A549 (cell line): ENCODE data around the gene CHKA. TPM values are rescaled to one million over a fixed set of nuclear protein-coding genes. Genes with fewer than 3 reads are reported as not detected.
A peak's percentile ranks its signal among the peaks of the same experiment; 100 is the strongest.

Experiments
- BHLHE40 ChIP-seq: IDR thresholded peaks from 2 replicates; pipeline ENCODE4 v1.6.1; 2012; ENCODE audit warnings: low read depth, low read length, inconsistent platforms
- CEBPB ChIP-seq, 2 experiments: fragments of >200 bp in 1 of 2; sonication (Bioruptor Twin) in 1 of 2; formaldehyde crosslinking in 1 of 2; IDR thresholded peaks; 2 replicates each; pipeline ENCODE4 v1.6.1; 2012 to 2016
- CHD4 ChIP-seq: fragments of 200-600 bp; sonication (generic); IDR thresholded peaks from 2 replicates; pipeline ENCODE4 v1.6.1; 2016; ENCODE audit warnings: antibody characterized with exemption, mild to moderate bottlenecking, borderline replicate concordance
- EHF ChIP-seq: fragments of 250-450 bp; sonication (Bioruptor Pico); IDR thresholded peaks from 2 replicates; pipeline ENCODE4 v1.5.0; 2020; ENCODE audit warnings: mild to moderate bottlenecking
- EHMT2 ChIP-seq: fragments of 200-600 bp; sonication (generic); IDR thresholded peaks from 2 replicates; pipeline ENCODE4 v1.6.1; 2016; ENCODE audit warnings: antibody characterized with exemption, low read depth, mild to moderate bottlenecking, moderate library complexity
- EP300 ChIP-seq, 2 experiments: fragments of >200 bp; sonication (Bioruptor Twin); formaldehyde crosslinking; IDR thresholded peaks; 2 replicates in 1 of 2; 3 replicates in 1 of 2; pipeline ENCODE4 v1.6.1; 2016 to 2017
- FOSB ChIP-seq: fragments of 250-450 bp; sonication (Bioruptor Pico); IDR thresholded peaks from 2 replicates; pipeline ENCODE4 v1.5.0; 2020; ENCODE audit warnings: mild to moderate bottlenecking, moderate library complexity
- FOXS1 ChIP-seq: fragments of 250-450 bp; sonication (Bioruptor Pico); IDR thresholded peaks from 2 replicates; pipeline ENCODE4 v1.5.0; 2020; ENCODE audit warnings: mild to moderate bottlenecking, moderate library complexity
- GATA3 ChIP-seq: IDR thresholded peaks from 2 replicates; pipeline ENCODE4 v1.6.1; 2012; ENCODE audit warnings: borderline replicate concordance
- HDAC2 ChIP-seq: fragments of 200-600 bp; sonication (generic); IDR thresholded peaks from 2 replicates; pipeline ENCODE4 v1.6.1; 2016
- HEYL ChIP-seq: fragments of 250-450 bp; sonication (Bioruptor Pico); IDR thresholded peaks from 2 replicates; pipeline ENCODE4 v1.8.0; 2021; ENCODE audit warnings: mild to moderate bottlenecking, moderate library complexity
- HOXA7 ChIP-seq: fragments of 250-450 bp; sonication (Bioruptor Pico); IDR thresholded peaks from 2 replicates; pipeline ENCODE4 v1.5.0; 2020; ENCODE audit warnings: mild to moderate bottlenecking, moderate library complexity
- HOXB13 ChIP-seq: fragments of 250-450 bp; sonication (Bioruptor Pico); IDR thresholded peaks from 2 replicates; pipeline ENCODE4 v1.5.0; 2020; ENCODE audit warnings: low read depth, mild to moderate bottlenecking, moderate library complexity
- JUN ChIP-seq, 2 experiments: fragments of >200 bp; sonication (Bioruptor Twin); formaldehyde crosslinking; IDR thresholded peaks; 2 replicates in 1 of 2; 3 replicates in 1 of 2; pipeline ENCODE4 v1.6.1; 2016 to 2017
- JUNB ChIP-seq: fragments of >200 bp; sonication (Bioruptor Twin); formaldehyde crosslinking; IDR thresholded peaks from 2 replicates; pipeline ENCODE4 v1.6.1; 2016
- KDM1A ChIP-seq: fragments of 200-600 bp; sonication (generic); IDR thresholded peaks from 2 replicates; pipeline ENCODE4 v1.6.1; 2016; ENCODE audit warnings: low read depth, mild to moderate bottlenecking
- KDM5A ChIP-seq: fragments of 200-600 bp; sonication (generic); IDR thresholded peaks from 2 replicates; pipeline ENCODE4 v1.6.1; 2016; ENCODE audit warnings: antibody characterized with exemption, mild to moderate bottlenecking
- MAZ ChIP-seq: fragments of 150-350 bp; IDR thresholded peaks from 2 replicates; pipeline ENCODE4 v1.6.1; 2014; ENCODE audit warnings: antibody characterized with exemption, low read depth, low read length, borderline replicate concordance
- MYC ChIP-seq: IDR thresholded peaks from 2 replicates; pipeline ENCODE4 v1.6.1; 2012; ENCODE audit warnings: mild to moderate bottlenecking, inconsistent platforms, low read length, improper control_type of control experiment, borderline replicate concordance
- NR3C1 ChIP-seq: fragments of >200 bp; sonication (Bioruptor Twin); formaldehyde crosslinking; IDR thresholded peaks from 3 replicates; pipeline ENCODE4 v1.6.1; 2017
- PHF8 ChIP-seq: fragments of 200-600 bp; sonication (generic); IDR thresholded peaks from 2 replicates; pipeline ENCODE4 v1.6.1; 2016; ENCODE audit warnings: low read depth, mild to moderate bottlenecking, antibody characterized with exemption, moderate library complexity, borderline replicate concordance
- POLR2AphosphoS2 ChIP-seq: conservative IDR thresholded peaks from 2 replicates; pipeline ENCODE4 v1.6.1; 2012; ENCODE audit warnings: low read length, improper control_type of control experiment, inconsistent platforms
- RAD21 ChIP-seq, 2 experiments: fragments of >200 bp in 1 of 2; sonication (Bioruptor Twin) in 1 of 2; formaldehyde crosslinking in 1 of 2; IDR thresholded peaks in 1 of 2; conservative IDR thresholded peaks in 1 of 2; 2 replicates in 1 of 2; 3 replicates in 1 of 2; pipeline ENCODE4 v1.6.1; 2012 to 2018; ENCODE audit warnings: inconsistent platforms in 1 of 2
- RARB ChIP-seq: fragments of 250-450 bp; sonication (Bioruptor Pico); IDR thresholded peaks from 2 replicates; pipeline ENCODE4 v1.8.0; 2021; ENCODE audit warnings: mild to moderate bottlenecking, moderate library complexity
- RCOR1 ChIP-seq: fragments of 150-350 bp; IDR thresholded peaks from 2 replicates; pipeline ENCODE4 v1.6.1; 2014; ENCODE audit warnings: antibody characterized with exemption, low read length, low read depth
- RFX5 ChIP-seq: fragments of 450-650 bp; IDR thresholded peaks from 2 replicates; pipeline ENCODE4 v1.7.1; 2014; ENCODE audit warnings: antibody characterized with exemption, mild to moderate bottlenecking, moderate library complexity
- SMC3 ChIP-seq: fragments of >200 bp; sonication (Bioruptor Twin); formaldehyde crosslinking; IDR thresholded peaks from 3 replicates; pipeline ENCODE4 v1.6.1; 2018; ENCODE audit warnings: inconsistent platforms
- SREBF2 ChIP-seq: fragments of 450-650 bp; IDR thresholded peaks from 2 replicates; pipeline ENCODE4 v1.6.1; 2014; ENCODE audit warnings: mild to moderate bottlenecking, moderate library complexity
- TFCP2L1 ChIP-seq: fragments of 250-450 bp; sonication (Bioruptor Pico); IDR thresholded peaks from 2 replicates; pipeline ENCODE4 v1.5.0; 2021; ENCODE audit warnings: mild to moderate bottlenecking
- TP53 ChIP-seq: fragments of 250-450 bp; sonication (Bioruptor Pico); IDR thresholded peaks from 2 replicates; pipeline ENCODE4 v1.5.0; 2021; ENCODE audit warnings: mild to moderate bottlenecking, moderate library complexity
- ZC3H11A ChIP-seq: fragments of 450-650 bp; IDR thresholded peaks from 2 replicates; pipeline ENCODE4 v1.6.1; 2014; ENCODE audit warnings: antibody characterized with exemption, mild to moderate bottlenecking
- ZFP36 ChIP-seq: fragments of 450-650 bp; IDR thresholded peaks from 2 replicates; pipeline ENCODE4 v1.6.1; 2014; ENCODE audit warnings: borderline replicate concordance; ENCODE audit not compliant: partially characterized antibody
- ZSCAN20 ChIP-seq: fragments of 250-450 bp; sonication (Bioruptor Pico); IDR thresholded peaks from 2 replicates; pipeline ENCODE4 v1.8.0; 2022; ENCODE audit warnings: mild to moderate bottlenecking, moderate library complexity
- polyA plus RNA-seq, 4 experiments: library from polyadenylated mRNA; depleted of rRNA in 3 of 4; stranded (reverse); fragments of >200 nt; fragmentation: RNase III in 1 of 4; extraction: RNeasy Plus Mini Kit Qiagen cat#74134 plus additional on column Dnase treatment in 1 of 4; gene quantifications; 2 replicates in 3 of 4; 3 replicates in 1 of 4; pipeline ENCODE4 v1.2.3, GENCODE V29; 2011 to 2017
- TF ChIP-seq, protein P1 (sequence below): fragments of 250-450 bp; sonication (Bioruptor Pico); IDR thresholded peaks from 2 replicates; pipeline ENCODE4 v1.5.0; 2020; ENCODE audit warnings: low read depth, mild to moderate bottlenecking, moderate library complexity
- TF ChIP-seq, protein P2 (sequence below): fragments of 150-350 bp; IDR thresholded peaks from 2 replicates; pipeline ENCODE4 v1.6.1; 2014; ENCODE audit warnings: low read depth, mild to moderate bottlenecking, low read length
- TF ChIP-seq, protein P3 (sequence below): fragments of >200 bp; sonication (Bioruptor Twin); formaldehyde crosslinking; IDR thresholded peaks from 3 replicates; pipeline ENCODE4 v1.5.1; 2016
- TF ChIP-seq, protein P4 (sequence below): fragments of 450-650 bp; IDR thresholded peaks from 2 replicates; pipeline ENCODE4 v1.6.1; 2014; ENCODE audit warnings: antibody characterized with exemption
- TF ChIP-seq, protein P5 (sequence below): IDR thresholded peaks from 2 replicates; pipeline ENCODE4 v1.6.1; 2012; ENCODE audit warnings: low read depth, borderline replicate concordance
- TF ChIP-seq, protein P6 (sequence below): fragments of >200 bp; sonication (Bioruptor Twin); formaldehyde crosslinking; IDR thresholded peaks from 3 replicates; pipeline ENCODE4 v1.6.1; 2016

Gene CHKA
- polyA plus RNA-seq, 2 of the 4 experiments (the other 2 are of a cell fraction), result 14.2 to 21.7 TPM

DNA sequence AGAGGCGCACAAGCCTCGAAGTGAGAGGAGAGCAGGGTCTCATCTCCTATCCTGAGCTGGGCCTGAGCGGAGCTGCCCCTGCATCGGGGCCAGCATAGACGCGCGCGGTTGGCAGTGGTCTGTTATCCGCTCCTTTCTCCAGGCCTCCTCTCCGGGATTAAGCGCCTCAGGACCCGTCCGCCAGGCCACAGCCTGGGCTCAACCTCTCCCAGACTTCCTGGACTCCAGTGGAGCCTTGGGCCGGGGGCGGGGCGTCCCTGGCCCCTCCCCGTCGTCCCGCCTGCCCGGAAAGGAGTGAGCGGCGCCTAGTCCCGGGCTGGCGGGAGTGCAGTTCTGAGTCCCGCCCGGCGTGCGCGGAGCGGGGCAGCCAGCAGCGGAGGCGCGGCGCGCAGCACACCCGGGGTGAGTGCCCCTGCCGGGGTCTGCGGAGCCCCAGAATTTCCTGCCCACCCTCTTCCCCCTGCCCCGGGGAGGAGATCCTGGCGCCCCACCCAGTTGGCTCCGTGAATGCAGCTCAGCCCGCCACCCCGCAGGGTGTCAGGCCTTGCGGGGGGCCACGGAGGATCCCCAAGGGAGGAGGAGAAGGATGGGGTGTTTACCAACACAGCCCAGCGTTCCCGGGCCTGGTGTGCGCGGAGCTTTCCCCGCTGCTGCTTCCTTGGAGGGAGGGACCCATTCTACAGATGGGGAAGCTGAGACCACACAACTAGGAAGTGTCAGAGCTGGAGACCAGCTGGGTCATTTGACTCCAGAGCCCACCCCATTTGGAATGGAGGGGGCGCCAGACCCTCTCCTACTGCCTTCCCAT lies 82.3 kb downstream of the CHKA start, which contains the start of gene TCIRG1 (continued):
- TF ChIP-seq, protein P1, sequence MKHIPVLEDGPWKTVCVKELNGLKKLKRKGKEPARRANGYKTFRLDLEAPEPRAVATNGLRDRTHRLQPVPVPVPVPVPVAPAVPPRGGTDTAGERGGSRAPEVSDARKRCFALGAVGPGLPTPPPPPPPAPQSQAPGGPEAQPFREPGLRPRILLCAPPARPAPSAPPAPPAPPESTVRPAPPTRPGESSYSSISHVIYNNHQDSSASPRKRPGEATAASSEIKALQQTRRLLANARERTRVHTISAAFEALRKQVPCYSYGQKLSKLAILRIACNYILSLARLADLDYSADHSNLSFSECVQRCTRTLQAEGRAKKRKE (CRISPR knock-in tag), result no peak
- TF ChIP-seq GATA3 (no peak), ZC3H11A (no peak), FOXS1 (CRISPR knock-in tag) (no peak), EP300 (IDR thresholded peaks at IDR 0.05) (no peak), HOXB13 (CRISPR knock-in tag) (no peak), JUN (IDR thresholded peaks at IDR 0.05) (peak; percentile 54 to 57; a peak in 2 of 5 replicates), TFCP2L1 (CRISPR knock-in tag) (no peak), RCOR1 (peak; percentile 95; the same call in 1 of the 2 replicates), RAD21 (conservative IDR thresholded peaks at IDR 0.05 in 1 of 2, IDR thresholded peaks at IDR 0.05 in 1 of 2) (no peak), CHD4 (peak; percentile 97), MYC (no peak), EHMT2 (no peak), KDM5A (no peak), EHF (CRISPR knock-in tag) (no peak), HEYL (CRISPR knock-in tag) (no peak), TP53 (CRISPR knock-in tag) (no peak), HDAC2 (peak; percentile 95), CEBPB (IDR thresholded peaks at IDR 0.05) (no peak), ZSCAN20 (CRISPR knock-in tag) (no peak), NR3C1 (no peak), RARB (CRISPR knock-in tag) (no peak), RFX5 (no peak), HOXA7 (CRISPR knock-in tag) (no peak), POLR2AphosphoS2 (no peak), MAZ (no peak), KDM1A (peak; percentile 99), PHF8 (peak; percentile 47), ZFP36 (no peak), SMC3 (no peak), BHLHE40 (no peak), JUNB (no peak), SREBF2 (no peak), FOSB (CRISPR knock-in tag) (no peak)
- TF ChIP-seq, protein P2, sequence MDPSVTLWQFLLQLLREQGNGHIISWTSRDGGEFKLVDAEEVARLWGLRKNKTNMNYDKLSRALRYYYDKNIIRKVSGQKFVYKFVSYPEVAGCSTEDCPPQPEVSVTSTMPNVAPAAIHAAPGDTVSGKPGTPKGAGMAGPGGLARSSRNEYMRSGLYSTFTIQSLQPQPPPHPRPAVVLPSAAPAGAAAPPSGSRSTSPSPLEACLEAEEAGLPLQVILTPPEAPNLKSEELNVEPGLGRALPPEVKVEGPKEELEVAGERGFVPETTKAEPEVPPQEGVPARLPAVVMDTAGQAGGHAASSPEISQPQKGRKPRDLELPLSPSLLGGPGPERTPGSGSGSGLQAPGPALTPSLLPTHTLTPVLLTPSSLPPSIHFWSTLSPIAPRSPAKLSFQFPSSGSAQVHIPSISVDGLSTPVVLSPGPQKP, result no peak
- TF ChIP-seq, protein P3, sequence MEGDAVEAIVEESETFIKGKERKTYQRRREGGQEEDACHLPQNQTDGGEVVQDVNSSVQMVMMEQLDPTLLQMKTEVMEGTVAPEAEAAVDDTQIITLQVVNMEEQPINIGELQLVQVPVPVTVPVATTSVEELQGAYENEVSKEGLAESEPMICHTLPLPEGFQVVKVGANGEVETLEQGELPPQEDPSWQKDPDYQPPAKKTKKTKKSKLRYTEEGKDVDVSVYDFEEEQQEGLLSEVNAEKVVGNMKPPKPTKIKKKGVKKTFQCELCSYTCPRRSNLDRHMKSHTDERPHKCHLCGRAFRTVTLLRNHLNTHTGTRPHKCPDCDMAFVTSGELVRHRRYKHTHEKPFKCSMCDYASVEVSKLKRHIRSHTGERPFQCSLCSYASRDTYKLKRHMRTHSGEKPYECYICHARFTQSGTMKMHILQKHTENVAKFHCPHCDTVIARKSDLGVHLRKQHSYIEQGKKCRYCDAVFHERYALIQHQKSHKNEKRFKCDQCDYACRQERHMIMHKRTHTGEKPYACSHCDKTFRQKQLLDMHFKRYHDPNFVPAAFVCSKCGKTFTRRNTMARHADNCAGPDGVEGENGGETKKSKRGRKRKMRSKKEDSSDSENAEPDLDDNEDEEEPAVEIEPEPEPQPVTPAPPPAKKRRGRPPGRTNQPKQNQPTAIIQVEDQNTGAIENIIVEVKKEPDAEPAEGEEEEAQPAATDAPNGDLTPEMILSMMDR, result no peak
- TF ChIP-seq, protein P4, sequence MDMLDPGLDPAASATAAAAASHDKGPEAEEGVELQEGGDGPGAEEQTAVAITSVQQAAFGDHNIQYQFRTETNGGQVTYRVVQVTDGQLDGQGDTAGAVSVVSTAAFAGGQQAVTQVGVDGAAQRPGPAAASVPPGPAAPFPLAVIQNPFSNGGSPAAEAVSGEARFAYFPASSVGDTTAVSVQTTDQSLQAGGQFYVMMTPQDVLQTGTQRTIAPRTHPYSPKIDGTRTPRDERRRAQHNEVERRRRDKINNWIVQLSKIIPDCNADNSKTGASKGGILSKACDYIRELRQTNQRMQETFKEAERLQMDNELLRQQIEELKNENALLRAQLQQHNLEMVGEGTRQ, result no peak
- TF ChIP-seq, protein P5, sequence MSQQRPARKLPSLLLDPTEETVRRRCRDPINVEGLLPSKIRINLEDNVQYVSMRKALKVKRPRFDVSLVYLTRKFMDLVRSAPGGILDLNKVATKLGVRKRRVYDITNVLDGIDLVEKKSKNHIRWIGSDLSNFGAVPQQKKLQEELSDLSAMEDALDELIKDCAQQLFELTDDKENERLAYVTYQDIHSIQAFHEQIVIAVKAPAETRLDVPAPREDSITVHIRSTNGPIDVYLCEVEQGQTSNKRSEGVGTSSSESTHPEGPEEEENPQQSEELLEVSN, result 0 out of 2 replicates have a peak, but pooled peaks have one; percentile 16
- TF ChIP-seq, protein P6, sequence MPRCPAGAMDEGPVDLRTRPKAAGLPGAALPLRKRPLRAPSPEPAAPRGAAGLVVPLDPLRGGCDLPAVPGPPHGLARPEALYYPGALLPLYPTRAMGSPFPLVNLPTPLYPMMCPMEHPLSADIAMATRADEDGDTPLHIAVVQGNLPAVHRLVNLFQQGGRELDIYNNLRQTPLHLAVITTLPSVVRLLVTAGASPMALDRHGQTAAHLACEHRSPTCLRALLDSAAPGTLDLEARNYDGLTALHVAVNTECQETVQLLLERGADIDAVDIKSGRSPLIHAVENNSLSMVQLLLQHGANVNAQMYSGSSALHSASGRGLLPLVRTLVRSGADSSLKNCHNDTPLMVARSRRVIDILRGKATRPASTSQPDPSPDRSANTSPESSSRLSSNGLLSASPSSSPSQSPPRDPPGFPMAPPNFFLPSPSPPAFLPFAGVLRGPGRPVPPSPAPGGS, result peak; percentile 84
